HEK293 (cell line): Measurements from ENCODE around the gene SLC26A6.

ENCODE experiments used
- CTCF ChIA-PET: fragments of 350-600 bp; formaldehyde crosslinking; extraction: SDS; loops from one replicate; lab custom pipeline; 2021; ENCODE audit warnings: antibody characterized with exemption; lab: Yijun Ruan, JAX
- POLR2A ChIA-PET: fragments of 300-600 bp; formaldehyde crosslinking; extraction: SDS; loops from one replicate; lab custom pipeline; 2020; ENCODE audit warnings: antibody characterized with exemption, inconsistent platforms; lab: Yijun Ruan, JAX
- H3K27ac ChIP-seq: fragments of 200-500 bp; sonication (Bioruptor generic); 2 replicates; pipeline ENCODE4 v1.5.1; 2014; ENCODE audit warnings: low read depth, low read length, control low read depth, inconsistent platforms; ENCODE audit errors: extremely low read depth
- H3K36me3 ChIP-seq, 2 experiments: fragments of 200-500 bp in 1 of 2; sonication (Bioruptor generic) in 1 of 2; 1 replicate in 1 of 2; 2 replicates in 1 of 2; pipeline ENCODE4 v1.5.1; 2014 to 2017; ENCODE audit warnings: inconsistent platforms in 2 of 2, low read length in 2 of 2; ENCODE audit not compliant: control insufficient read depth in 2 of 2, insufficient read depth in 1 of 2
- H3K4me1 ChIP-seq: fragments of 200-500 bp; sonication (Bioruptor generic); 2 replicates; pipeline ENCODE4 v1.5.1; 2014; ENCODE audit warnings: mild to moderate bottlenecking, low read length, inconsistent platforms; ENCODE audit not compliant: control insufficient read depth, insufficient read depth
- H3K4me3 ChIP-seq: 2 replicates; pipeline ENCODE4 v1.5.1; 2011; ENCODE audit warnings: low read depth, mild to moderate bottlenecking, control low read depth, low read length, moderate library complexity
- H3K9me3 ChIP-seq: fragments of 200-500 bp; sonication (Bioruptor generic); 2 replicates; pipeline ENCODE4 v1.5.1; 2014; ENCODE audit warnings: low read depth, low read length, inconsistent platforms; ENCODE audit not compliant: control insufficient read depth, insufficient read depth
- BCL11B ChIP-seq: fragments of 450-650 bp; formaldehyde crosslinking; IDR thresholded peaks from 2 replicates; pipeline ENCODE4 v1.5.1; 2016; ENCODE audit warnings: low read depth, missing biosample characterization, missing genetic modification characterization
- PATZ1 ChIP-seq: fragments of 450-650 bp; formaldehyde crosslinking; IDR thresholded peaks from 2 replicates; pipeline ENCODE4 v1.5.1; 2016; ENCODE audit warnings: missing biosample characterization, missing genetic modification characterization
- SALL2 ChIP-seq: fragments of 450-650 bp; formaldehyde crosslinking; IDR thresholded peaks from 2 replicates; pipeline ENCODE4 v1.5.0; 2017; ENCODE audit warnings: missing biosample characterization, mild to moderate bottlenecking, missing genetic modification characterization, borderline replicate concordance
- ZBTB20 ChIP-seq: fragments of 450-650 bp; formaldehyde crosslinking; IDR thresholded peaks from 2 replicates; pipeline ENCODE4 v1.5.1; 2016; ENCODE audit warnings: missing biosample characterization, missing genetic modification characterization
- ZBTB44 ChIP-seq: fragments of 450-650 bp; IDR thresholded peaks from 2 replicates; pipeline ENCODE4 v1.5.1; 2018; ENCODE audit warnings: missing biosample characterization, mild to moderate bottlenecking, missing genetic modification characterization
- ZBTB7A ChIP-seq: fragments of 450-650 bp; formaldehyde crosslinking; IDR thresholded peaks from 2 replicates; pipeline ENCODE4 v1.5.1; 2016; ENCODE audit warnings: low read depth, missing biosample characterization, missing genetic modification characterization
- ZBTB8A ChIP-seq: fragments of 450-650 bp; formaldehyde crosslinking; IDR thresholded peaks from 2 replicates; pipeline ENCODE4 v1.5.1; 2016; ENCODE audit warnings: missing biosample characterization, missing genetic modification characterization
- ZEB2 ChIP-seq: fragments of 450-650 bp; formaldehyde crosslinking; IDR thresholded peaks from 2 replicates; pipeline ENCODE4 v1.5.1; 2016; ENCODE audit warnings: missing biosample characterization, missing genetic modification characterization
- ZFHX2 ChIP-seq: fragments of 450-650 bp; formaldehyde crosslinking; conservative IDR thresholded peaks from 2 replicates; pipeline ENCODE4 v1.5.1; 2016; ENCODE audit warnings: missing biosample characterization, missing genetic modification characterization
- ZNF133 ChIP-seq: fragments of 450-650 bp; formaldehyde crosslinking; IDR thresholded peaks from 2 replicates; pipeline ENCODE4 v1.5.1; 2016; ENCODE audit warnings: missing biosample characterization, missing genetic modification characterization
- ZNF174 ChIP-seq: fragments of 450-650 bp; formaldehyde crosslinking; IDR thresholded peaks from 2 replicates; pipeline ENCODE4 v1.5.0; 2017; ENCODE audit warnings: missing biosample characterization, mild to moderate bottlenecking, missing genetic modification characterization
- ZNF24 ChIP-seq: fragments of 450-650 bp; formaldehyde crosslinking; IDR thresholded peaks from 2 replicates; pipeline ENCODE4 v1.5.1; 2016; ENCODE audit warnings: missing biosample characterization, missing genetic modification characterization
- ZNF26 ChIP-seq: fragments of 450-650 bp; formaldehyde crosslinking; IDR thresholded peaks from 2 replicates; pipeline ENCODE4 v1.5.1; 2016; ENCODE audit warnings: missing biosample characterization, missing genetic modification characterization
- ZNF37A ChIP-seq: fragments of 450-650 bp; IDR thresholded peaks from 2 replicates; pipeline ENCODE4 v1.5.1; 2018; ENCODE audit warnings: missing biosample characterization, missing genetic modification characterization
- ZNF391 ChIP-seq: fragments of 450-650 bp; formaldehyde crosslinking; IDR thresholded peaks from 2 replicates; pipeline ENCODE4 v1.5.1; 2016; ENCODE audit warnings: low read depth, missing biosample characterization, missing genetic modification characterization, borderline replicate concordance
- ZNF416 ChIP-seq: fragments of 450-650 bp; formaldehyde crosslinking; IDR thresholded peaks from 2 replicates; pipeline ENCODE4 v1.5.1; 2016; ENCODE audit warnings: missing biosample characterization, missing genetic modification characterization
- ZNF426 ChIP-seq: fragments of 450-650 bp; formaldehyde crosslinking; IDR thresholded peaks from 2 replicates; pipeline ENCODE4 v1.5.1; 2017; ENCODE audit warnings: missing biosample characterization, missing genetic modification characterization, mild to moderate bottlenecking, inconsistent platforms, moderate library complexity
- ZNF48 ChIP-seq: fragments of 450-650 bp; formaldehyde crosslinking; IDR thresholded peaks from 2 replicates; pipeline ENCODE4 v1.5.1; 2016; ENCODE audit warnings: missing biosample characterization, missing genetic modification characterization
- ZNF514 ChIP-seq: fragments of 450-650 bp; formaldehyde crosslinking; IDR thresholded peaks from 2 replicates; pipeline ENCODE4 v1.5.1; 2016; ENCODE audit warnings: missing biosample characterization, missing genetic modification characterization
- ZNF561 ChIP-seq: fragments of 450-650 bp; IDR thresholded peaks from 2 replicates; pipeline ENCODE4 v1.5.1; 2018; ENCODE audit warnings: missing biosample characterization, missing genetic modification characterization, borderline replicate concordance
- ZNF600 ChIP-seq: fragments of 450-650 bp; formaldehyde crosslinking; IDR thresholded peaks from 2 replicates; pipeline ENCODE4 v1.5.1; 2016; ENCODE audit warnings: missing biosample characterization, missing genetic modification characterization
- ZNF623 ChIP-seq: fragments of 450-650 bp; formaldehyde crosslinking; IDR thresholded peaks from 2 replicates; pipeline ENCODE4 v1.5.1; 2016; ENCODE audit warnings: missing biosample characterization, missing genetic modification characterization
- ZNF629 ChIP-seq: fragments of 450-650 bp; formaldehyde crosslinking; IDR thresholded peaks from 2 replicates; pipeline ENCODE4 v1.5.1; 2017; ENCODE audit warnings: missing biosample characterization, missing genetic modification characterization
- ZNF747 ChIP-seq: fragments of 450-650 bp; formaldehyde crosslinking; IDR thresholded peaks from 2 replicates; pipeline ENCODE4 v1.5.1; 2016; ENCODE audit warnings: missing biosample characterization, missing genetic modification characterization
- ZNF768 ChIP-seq: fragments of 450-650 bp; formaldehyde crosslinking; IDR thresholded peaks from 2 replicates; pipeline ENCODE4 v1.5.1; 2018; ENCODE audit warnings: missing biosample characterization, mild to moderate bottlenecking, missing genetic modification characterization
- ZNF837 ChIP-seq: fragments of 450-650 bp; formaldehyde crosslinking; IDR thresholded peaks from 2 replicates; pipeline ENCODE4 v1.5.1; 2016; ENCODE audit warnings: missing biosample characterization, missing genetic modification characterization
- ZSCAN5A ChIP-seq: fragments of 450-650 bp; formaldehyde crosslinking; IDR thresholded peaks from 2 replicates; pipeline ENCODE4 v1.5.1; 2016; ENCODE audit warnings: missing biosample characterization, missing genetic modification characterization

The SLC26A6 gene

GRCh38 chr3:48584836-48585235 lies 50.4 kb downstream of the SLC26A6 start:
- Histone ChIP-seq H3K4me1 (no peaks in the 10 kb centered on the region), H3K27ac (no peak overlapping the region), H3K4me3 (no peak overlapping the region), H3K9me3 (no peaks in the 10 kb centered on the region)
- ChIA-PET CTCF (no interaction called here), POLR2A (no interaction called here)
- TF ChIP-seq ZNF24 (tag by site-specific recombination) (no peak), ZNF26 (no peak), ZNF768 (tag by site-specific recombination) (no peak), ZBTB44 (tag by site-specific recombination) (no peak), ZSCAN5A (no peak), BCL11B (tag by site-specific recombination) (no peak), SALL2 (tag by site-specific recombination) (no peak), PATZ1 (no peak), ZNF37A (tag by site-specific recombination) (no peak), ZBTB8A (tag by site-specific recombination) (no peak), ZNF391 (tag by site-specific recombination) (no peak), ZNF747 (tag by site-specific recombination) (no peak), ZNF48 (no peak)
- TF ChIP-seq, all 188 proteins: peak for 0
- peaks cover 0 to 3% of the 10 kb centered on the region in 2 experiments; a peak in 1 of 3 replicates for H3K36me3 ChIP-seq

- no peak overlapping the region for H3K4me3 ChIP-seq
- POLR2A ChIA-PET: no interaction called here
- no peak overlapping the region for H3K27ac ChIP-seq
- H3K9me3 ChIP-seq: no peaks in the 10 kb centered on the region
- CTCF ChIA-PET: interaction anchor here (0.8 kb wide), 1 partner anchor 54 kb away, joined by 4 read pairs; the partner anchor contains the start of gene SLC26A6
- TF ChIP-seq ZFHX2 (tag by site-specific recombination): no peak
- TF ChIP-seq ZNF133 (tag by site-specific recombination): no peak
- TF ChIP-seq ZNF837: no peak
- TF ChIP-seq ZNF174 (tag by site-specific recombination): no peak
- no peak for TF ChIP-seq ZNF629 (tag by site-specific recombination)
- no peak for TF ChIP-seq ZBTB20 (tag by site-specific recombination)
- TF ChIP-seq ZNF426 (tag by site-specific recombination): no peak
- no peak for TF ChIP-seq ZNF623 (tag by site-specific recombination)
- no peak for TF ChIP-seq ZNF600 (tag by site-specific recombination)
- TF ChIP-seq ZNF768 (tag by site-specific recombination): no peak
- no peak for TF ChIP-seq ZNF514 (tag by site-specific recombination)
- TF ChIP-seq ZNF561 (tag by site-specific recombination): no peak
- no peak for TF ChIP-seq ZEB2 (tag by site-specific recombination)
- TF ChIP-seq ZBTB7A (tag by site-specific recombination): no peak
- TF ChIP-seq ZNF416 (tag by site-specific recombination): no peak
- peaks cover 0 to 13% of the 10 kb centered on the region in 2 experiments; a peak in 1 of 3 replicates for H3K36me3 ChIP-seq
- H3K4me1 ChIP-seq: no peaks in the 10 kb centered on the region
These were observed 53.4 kb downstream of the SLC26A6 start for GRCh38 chr3:48581621-48582481.
